Posterior cingulate gyrus (tissue), 11 donors: ENCODE measurements around the gene HPCAL4.

Source experiments
- DNase-seq, 10 donors: peaks; one replicate each; pipeline versions ENCODE4 v3.0.0 to v3.0.0-alpha.2; 2020 to 2021; ENCODE audit warnings: mixed read lengths in 3 of 10
- intact Hi-C: fragments of 100-400 bp; cut with DNase I; formaldehyde crosslinking; loops from one replicate; pipeline ENCODE4 v1.15.1; 2023

HPCAL4 gene

GRCh38 chr1:39632682-39633417, 58.4 kb downstream of the HPCAL4 start:
- intact Hi-C loops, result no loop called here
- DNase-seq, result peak in 1 of 10 donors; percentile 63

GRCh38 chr1:39632323-39632681, 58.9 kb downstream of the HPCAL4 start:
- DNase-seq, result no peak
- intact Hi-C loops, result no loop called here

GRCh38 chr1:39631361-39632322, 59.6 kb downstream of the HPCAL4 start:
- intact Hi-C loops, result no loop called here
- DNase-seq, result peak in 1 of 10 donors; percentile 30

- DNase-seq, result no peak
- intact Hi-C loops, result no loop called here
Measured at GRCh38 chr1:39628807-39629350, 62.4 kb downstream of the HPCAL4 start.
